ENCODE data around the gene MACROH2A1.
A peak's percentile ranks its signal among the peaks of the same experiment; 100 is the strongest.

The MACROH2A1 gene

GRCh38 chr5:135439231-135440205 is 40.5 kb upstream of the MACROH2A1 start:
- no peak overlapping the region for H3K27ac ChIP-seq
- TF ChIP-seq CTCF (conservative IDR thresholded peaks at IDR 0.05): no peak
- TF ChIP-seq ZFX (IDR thresholded peaks at IDR 0.05): no peak

- H3K27ac ChIP-seq: peak overlapping the region; percentile 32
- TF ChIP-seq CTCF (conservative IDR thresholded peaks at IDR 0.05): no peak
- TF ChIP-seq ZFX (IDR thresholded peaks at IDR 0.05): 0 out of 2 replicates have a peak, but pooled peaks have one; percentile 4
Observed at GRCh38 chr5:135438636-135439221, 39.7 kb upstream of the MACROH2A1 start.

GRCh38 chr5:135437796-135438560 is 38.9 kb upstream of the MACROH2A1 start:
- peak overlapping the region; percentile 32 for H3K27ac ChIP-seq
- no peak for TF ChIP-seq CTCF (conservative IDR thresholded peaks at IDR 0.05)
- no peak for TF ChIP-seq ZFX (IDR thresholded peaks at IDR 0.05)

GRCh38 chr5:135437422-135437795 is 38.4 kb upstream of the MACROH2A1 start:
- TF ChIP-seq ZFX (IDR thresholded peaks at IDR 0.05) (no peak), CTCF (conservative IDR thresholded peaks at IDR 0.05) (no peak)
- peak overlapping the region; percentile 32 for H3K27ac ChIP-seq

GRCh38 chr5:135436951-135437418 is 38.0 kb upstream of the MACROH2A1 start:
- no peak overlapping the region for H3K27ac ChIP-seq
- TF ChIP-seq CTCF (conservative IDR thresholded peaks at IDR 0.05) (no peak), ZFX (IDR thresholded peaks at IDR 0.05) (no peak)

- TF ChIP-seq CTCF (conservative IDR thresholded peaks at IDR 0.05) (no peak), ZFX (IDR thresholded peaks at IDR 0.05) (no peak)
Observed at GRCh38 chr5:135435467-135436330, 36.7 kb upstream of the MACROH2A1 start.

More at GRCh38 chr5:135435467-135436330, 36.7 kb upstream of the MACROH2A1 start:
- H3K27ac ChIP-seq: no peak overlapping the region
